ENCODE data around the gene ERO1A.

The ERO1A gene

GRCh38 chr14:52660325-52660724 is 35.0 kb downstream of the ERO1A start:
- TF ChIP-seq POLR2AphosphoS5 (IDR thresholded peaks at IDR 0.05; ENCODE audit: borderline replicate concordance, low read depth, low read length) (no peak), EZH2 (IDR thresholded peaks at IDR 0.05) (no peak), FOXP2 (optimal IDR thresholded peaks at IDR 0.05; ENCODE audit: control extremely low read depth, extremely low read length, insufficient read depth) (no peak)

GRCh38 chr14:52656905-52657304 is 38.5 kb downstream of the ERO1A start:
- Histone ChIP-seq H3K36me3 (ENCODE audit: insufficient read depth, low read length) (peaks cover 14% of the 10 kb centered on the region), H3K9me3 (ENCODE audit: low read depth, low read length) (no peaks in the 10 kb centered on the region)

More at GRCh38 chr14:52660325-52660724, 35.0 kb downstream of the ERO1A start:
- Histone ChIP-seq H3K27ac (no peak overlapping the region), H3K36me3 (ENCODE audit: insufficient read depth, low read length) (peaks cover 14% of the 10 kb centered on the region), H3K9ac (ENCODE audit: insufficient read length) (no peak overlapping the region), H3K4me3 (no peak overlapping the region), H3K9me3 (ENCODE audit: low read depth, low read length) (no peaks in the 10 kb centered on the region)
- no peak for DNase-seq (ENCODE audit: low read depth, low spot score)

DNA sequence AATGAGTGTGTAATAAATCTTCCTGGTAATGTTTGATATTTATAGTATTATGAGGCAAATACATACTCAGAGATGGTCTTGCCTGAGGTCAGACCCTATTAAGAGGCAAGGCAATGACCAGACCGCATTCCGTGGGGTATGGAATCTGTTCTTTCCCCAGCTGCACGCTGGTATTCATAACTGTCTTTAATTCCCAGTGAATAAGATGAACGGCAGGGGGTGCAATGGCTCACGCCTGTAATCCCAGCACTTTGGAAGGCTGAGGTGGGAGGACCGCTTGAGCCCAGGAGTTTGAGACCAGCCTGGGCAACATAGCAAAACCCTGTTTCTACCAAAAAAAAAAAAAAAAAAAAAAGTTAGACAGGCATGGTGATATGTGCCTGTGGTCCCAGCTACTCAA is 44.6 kb downstream of the ERO1A start:
- no peaks in the 10 kb centered on the region for H3K9me3 ChIP-seq (ENCODE audit: low read depth, low read length)
- no peak for TF ChIP-seq EZH2 (IDR thresholded peaks at IDR 0.05)
- no peak for DNase-seq (ENCODE audit: low read depth, low spot score)
- no peak overlapping the region for H3K4me3 ChIP-seq
- H3K36me3 ChIP-seq (ENCODE audit: insufficient read depth, low read length): peaks cover 18% of the 10 kb centered on the region; the same call in 1 of the 2 replicates
- H3K27ac ChIP-seq: no peak overlapping the region
- H3K9ac ChIP-seq (ENCODE audit: insufficient read length): no peak overlapping the region

More at GRCh38 chr14:52656905-52657304, 38.5 kb downstream of the ERO1A start:
- Histone ChIP-seq H3K27ac (no peak overlapping the region), H3K9ac (ENCODE audit: insufficient read length) (no peak overlapping the region), H3K4me3 (no peak overlapping the region)
- DNase-seq (ENCODE audit: low read depth, low spot score): no peak
- TF ChIP-seq POLR2AphosphoS5 (IDR thresholded peaks at IDR 0.05; ENCODE audit: borderline replicate concordance, low read depth, low read length): no peak
- TF ChIP-seq EZH2 (IDR thresholded peaks at IDR 0.05): no peak
- no peak for TF ChIP-seq FOXP2 (optimal IDR thresholded peaks at IDR 0.05; ENCODE audit: control extremely low read depth, extremely low read length, insufficient read depth)

GRCh38 chr14:52649511-52649910 is 45.8 kb downstream of the ERO1A start:
- H3K36me3 ChIP-seq (ENCODE audit: insufficient read depth, low read length): peaks cover 20% of the 10 kb centered on the region; the same call in 1 of the 2 replicates
- no peak for DNase-seq (ENCODE audit: low read depth, low spot score)

DNA sequence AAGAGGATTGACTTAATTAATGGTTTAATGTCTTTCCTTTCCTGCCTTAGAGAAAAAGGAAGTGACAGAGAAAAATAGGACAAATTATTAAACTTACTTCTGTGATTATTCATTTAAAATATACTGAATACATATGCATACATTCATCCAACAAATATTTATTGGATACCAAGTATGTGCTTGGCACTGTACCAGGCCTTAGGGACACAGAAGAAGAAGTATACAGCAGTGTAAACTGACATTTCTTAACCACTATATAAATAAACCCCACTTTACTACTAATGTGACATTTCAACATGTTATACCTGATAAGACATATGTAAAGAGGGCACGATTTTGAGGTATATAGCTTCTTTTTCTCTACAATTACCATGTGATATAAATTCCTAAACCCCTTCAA is 53.6 kb downstream of the ERO1A start:
- TF ChIP-seq EZH2 (IDR thresholded peaks at IDR 0.05) (no peak), FOXP2 (optimal IDR thresholded peaks at IDR 0.05; ENCODE audit: control extremely low read depth, extremely low read length, insufficient read depth) (no peak), POLR2AphosphoS5 (IDR thresholded peaks at IDR 0.05; ENCODE audit: borderline replicate concordance, low read depth, low read length) (no peak)
- no peak overlapping the region for H3K9ac ChIP-seq (ENCODE audit: insufficient read length)
- H3K9me3 ChIP-seq (ENCODE audit: low read depth, low read length): no peaks in the 10 kb centered on the region
- no peak overlapping the region for H3K27ac ChIP-seq
- no peak overlapping the region for H3K4me3 ChIP-seq
- no peak for DNase-seq (ENCODE audit: low read depth, low spot score)
- peaks cover 30% of the 10 kb centered on the region for H3K36me3 ChIP-seq (ENCODE audit: insufficient read depth, low read length)

More at GRCh38 chr14:52649511-52649910, 45.8 kb downstream of the ERO1A start:
- Histone ChIP-seq H3K9me3 (ENCODE audit: low read depth, low read length) (no peaks in the 10 kb centered on the region), H3K4me3 (no peak overlapping the region), H3K9ac (ENCODE audit: insufficient read length) (no peak overlapping the region), H3K27ac (no peak overlapping the region)
- TF ChIP-seq FOXP2 (optimal IDR thresholded peaks at IDR 0.05; ENCODE audit: control extremely low read depth, extremely low read length, insufficient read depth) (no peak), EZH2 (IDR thresholded peaks at IDR 0.05) (no peak), POLR2AphosphoS5 (IDR thresholded peaks at IDR 0.05; ENCODE audit: borderline replicate concordance, low read depth, low read length) (no peak)

GRCh38 chr14:52640137-52640536 is 55.2 kb downstream of the ERO1A start:
- TF ChIP-seq FOXP2 (optimal IDR thresholded peaks at IDR 0.05; ENCODE audit: control extremely low read depth, extremely low read length, insufficient read depth) (no peak), POLR2AphosphoS5 (IDR thresholded peaks at IDR 0.05; ENCODE audit: borderline replicate concordance, low read depth, low read length) (no peak), EZH2 (IDR thresholded peaks at IDR 0.05) (no peak)
- no peaks in the 10 kb centered on the region for H3K9me3 ChIP-seq (ENCODE audit: low read depth, low read length)
- H3K9ac ChIP-seq (ENCODE audit: insufficient read length): no peak overlapping the region
- no peak for DNase-seq (ENCODE audit: low read depth, low spot score)
- no peak overlapping the region for H3K27ac ChIP-seq
- no peak overlapping the region for H3K4me3 ChIP-seq
- H3K36me3 ChIP-seq (ENCODE audit: insufficient read depth, low read length): peaks cover 20% of the 10 kb centered on the region

- Histone ChIP-seq H3K9ac (ENCODE audit: insufficient read length) (no peak overlapping the region), H3K27ac (no peak overlapping the region), H3K9me3 (ENCODE audit: low read depth, low read length) (no peaks in the 10 kb centered on the region), H3K4me3 (no peak overlapping the region), H3K36me3 (ENCODE audit: insufficient read depth, low read length) (no peaks in the 10 kb centered on the region)
- no peak for TF ChIP-seq POLR2AphosphoS5 (IDR thresholded peaks at IDR 0.05; ENCODE audit: borderline replicate concordance, low read depth, low read length)
- TF ChIP-seq FOXP2 (optimal IDR thresholded peaks at IDR 0.05; ENCODE audit: control extremely low read depth, extremely low read length, insufficient read depth): no peak
- TF ChIP-seq EZH2 (IDR thresholded peaks at IDR 0.05): no peak
- no peak for DNase-seq (ENCODE audit: low read depth, low spot score)
These were observed 75.7 kb downstream of the ERO1A start for GRCh38 chr14:52619687-52620086.

DNA sequence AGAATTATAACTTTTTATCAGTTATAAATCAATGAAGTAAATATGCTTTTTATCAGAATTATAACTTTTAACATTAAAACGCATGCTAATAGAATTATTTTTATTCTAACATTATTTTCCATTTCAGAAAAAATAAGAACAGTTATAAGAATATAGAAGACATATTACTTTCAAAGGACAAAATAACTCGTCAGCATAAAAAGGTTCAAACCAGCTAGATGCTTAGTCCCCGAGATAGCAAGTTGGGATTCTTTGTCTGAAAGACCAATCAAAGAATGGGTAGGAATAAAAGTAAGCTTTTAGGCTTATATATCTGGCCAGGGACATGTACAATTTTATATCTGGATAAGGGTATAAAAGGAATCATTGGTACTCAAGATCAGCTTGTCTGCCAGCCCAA is 76.8 kb downstream of the ERO1A start:
- no peak overlapping the region for H3K9ac ChIP-seq (ENCODE audit: insufficient read length)
- DNase-seq (ENCODE audit: low read depth, low spot score): no peak
- H3K9me3 ChIP-seq (ENCODE audit: low read depth, low read length): no peaks in the 10 kb centered on the region
- TF ChIP-seq FOXP2 (optimal IDR thresholded peaks at IDR 0.05; ENCODE audit: control extremely low read depth, extremely low read length, insufficient read depth) (no peak), POLR2AphosphoS5 (IDR thresholded peaks at IDR 0.05; ENCODE audit: borderline replicate concordance, low read depth, low read length) (no peak), EZH2 (IDR thresholded peaks at IDR 0.05) (no peak)
- no peaks in the 10 kb centered on the region for H3K36me3 ChIP-seq (ENCODE audit: insufficient read depth, low read length)
- no peak overlapping the region for H3K27ac ChIP-seq
- H3K4me3 ChIP-seq: no peak overlapping the region

DNA sequence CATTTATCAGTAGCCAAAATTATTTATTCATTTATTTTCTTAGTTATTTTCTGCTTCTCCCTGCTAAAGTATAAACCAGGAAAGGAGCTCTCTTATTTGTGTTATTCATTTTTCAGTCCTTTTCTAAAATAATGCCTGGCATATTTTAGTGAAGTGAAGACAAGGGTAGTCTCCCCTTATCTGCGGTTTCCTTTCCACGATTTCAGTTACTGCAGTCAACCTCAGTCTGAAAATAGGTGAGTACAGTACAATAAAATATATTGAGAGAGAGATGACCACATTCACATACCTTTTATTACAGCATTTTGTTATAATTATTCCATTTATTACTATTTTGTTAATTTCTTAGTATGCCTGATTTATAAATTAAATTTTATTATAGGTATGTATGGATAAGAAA is 85.2 kb downstream of the ERO1A start:
- TF ChIP-seq POLR2AphosphoS5 (IDR thresholded peaks at IDR 0.05; ENCODE audit: borderline replicate concordance, low read depth, low read length): no peak
- no peak for DNase-seq (ENCODE audit: low read depth, low spot score)
- Histone ChIP-seq H3K36me3 (ENCODE audit: insufficient read depth, low read length) (no peaks in the 10 kb centered on the region), H3K4me3 (no peak overlapping the region), H3K27ac (no peak overlapping the region), H3K9ac (ENCODE audit: insufficient read length) (no peak overlapping the region), H3K9me3 (ENCODE audit: low read depth, low read length) (no peaks in the 10 kb centered on the region)

All from SK-N-MC (cell line).